Measurements from ENCODE around the gene DDX47.
A peak's percentile ranks its signal among the peaks of the same experiment; 100 is the strongest.

DDX47 gene

DNA sequence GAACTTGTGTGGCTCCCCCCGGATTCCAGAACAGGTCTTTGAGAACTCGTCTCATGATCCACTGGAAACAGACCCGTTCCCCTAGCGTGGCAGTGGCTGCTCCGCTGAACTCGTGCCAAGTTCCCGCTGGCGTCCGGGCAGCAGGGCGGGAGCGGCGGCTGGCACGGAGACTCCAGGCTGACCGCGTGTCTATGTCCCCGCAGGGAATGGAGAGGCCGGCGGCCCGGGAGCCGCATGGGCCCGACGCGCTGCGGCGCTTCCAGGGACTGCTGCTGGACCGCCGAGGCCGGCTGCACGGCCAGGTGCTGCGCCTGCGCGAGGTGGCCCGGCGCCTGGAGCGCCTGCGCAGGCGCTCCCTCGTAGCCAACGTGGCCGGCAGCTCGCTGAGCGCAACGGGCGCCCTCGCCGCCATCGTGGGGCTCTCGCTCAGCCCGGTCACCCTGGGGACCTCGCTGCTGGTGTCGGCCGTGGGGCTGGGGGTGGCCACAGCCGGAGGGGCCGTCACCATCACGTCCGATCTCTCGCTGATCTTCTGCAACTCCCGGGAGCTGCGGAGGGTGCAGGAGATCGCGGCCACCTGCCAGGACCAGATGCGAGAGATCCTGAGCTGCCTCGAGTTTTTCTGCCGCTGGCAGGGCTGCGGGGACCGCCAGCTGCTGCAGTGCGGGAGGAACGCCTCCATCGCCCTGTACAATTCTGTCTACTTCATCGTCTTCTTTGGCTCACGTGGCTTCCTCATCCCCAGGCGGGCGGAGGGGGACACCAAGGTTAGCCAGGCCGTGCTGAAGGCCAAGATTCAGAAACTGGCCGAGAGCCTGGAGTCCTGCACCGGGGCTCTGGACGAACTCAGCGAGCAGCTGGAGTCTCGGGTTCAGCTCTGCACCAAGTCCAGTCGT lies 26.2 kb upstream of the DDX47 start:
- Histone ChIP-seq H3K27ac (ENCODE audit: low read length) (peak overlapping the region; percentile 82), H3K9me3 (ENCODE audit: control insufficient read depth in 1 of 2, low read length in 2 of 2) (no peaks in the 10 kb centered on the region), H3K36me3 (ENCODE audit: control insufficient read depth in 1 of 2, insufficient read depth in 2 of 2, low read length in 2 of 2) (no peaks in the 10 kb centered on the region), H3K4me3 (ENCODE audit: low read depth in 1 of 2, low read length in 2 of 2) (peak overlapping the region; percentile 75 to 76), H3K27me3 (ENCODE audit: low read depth, low read length) (no peaks in the 10 kb centered on the region), H3K4me1 (ENCODE audit: control insufficient read depth in 1 of 2, insufficient read depth in 2 of 2, low read length in 2 of 2) (peaks cover 14 to 20% of the 10 kb centered on the region in 2 donors)

DNA sequence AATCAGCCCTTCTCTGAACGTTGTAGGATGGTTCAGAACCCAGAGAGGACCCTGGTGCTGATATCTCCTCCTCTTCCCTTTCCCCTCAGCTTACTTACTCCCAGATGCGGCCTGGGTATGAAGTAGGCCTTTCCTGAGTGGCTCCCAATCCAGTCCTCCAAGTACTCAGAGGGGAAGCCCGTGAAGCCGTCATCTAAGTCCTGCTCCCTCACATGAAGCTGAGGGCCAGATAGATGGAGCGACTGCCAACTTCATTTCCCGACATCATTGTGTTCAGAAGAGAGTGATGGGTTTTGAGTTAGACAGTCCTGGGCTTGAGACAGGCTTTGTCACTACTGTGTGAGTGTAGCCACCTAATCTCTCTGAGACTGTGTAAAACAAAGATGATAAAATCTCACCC lies 25.0 kb upstream of the DDX47 start:
- Histone ChIP-seq H3K27ac (ENCODE audit: low read length) (peak overlapping the region; percentile 82), H3K4me3 (ENCODE audit: low read depth in 1 of 2, low read length in 2 of 2) (peak overlapping the region; percentile 75 to 76), H3K9me3 (ENCODE audit: control insufficient read depth in 1 of 2, low read length in 2 of 2) (no peaks in the 10 kb centered on the region), H3K36me3 (ENCODE audit: control insufficient read depth in 1 of 2, insufficient read depth in 2 of 2, low read length in 2 of 2) (no peaks in the 10 kb centered on the region), H3K4me1 (ENCODE audit: control insufficient read depth in 1 of 2, insufficient read depth in 2 of 2, low read length in 2 of 2) (peaks cover 14 to 30% of the 10 kb centered on the region in 2 donors), H3K27me3 (ENCODE audit: low read depth, low read length) (no peaks in the 10 kb centered on the region)

DNA sequence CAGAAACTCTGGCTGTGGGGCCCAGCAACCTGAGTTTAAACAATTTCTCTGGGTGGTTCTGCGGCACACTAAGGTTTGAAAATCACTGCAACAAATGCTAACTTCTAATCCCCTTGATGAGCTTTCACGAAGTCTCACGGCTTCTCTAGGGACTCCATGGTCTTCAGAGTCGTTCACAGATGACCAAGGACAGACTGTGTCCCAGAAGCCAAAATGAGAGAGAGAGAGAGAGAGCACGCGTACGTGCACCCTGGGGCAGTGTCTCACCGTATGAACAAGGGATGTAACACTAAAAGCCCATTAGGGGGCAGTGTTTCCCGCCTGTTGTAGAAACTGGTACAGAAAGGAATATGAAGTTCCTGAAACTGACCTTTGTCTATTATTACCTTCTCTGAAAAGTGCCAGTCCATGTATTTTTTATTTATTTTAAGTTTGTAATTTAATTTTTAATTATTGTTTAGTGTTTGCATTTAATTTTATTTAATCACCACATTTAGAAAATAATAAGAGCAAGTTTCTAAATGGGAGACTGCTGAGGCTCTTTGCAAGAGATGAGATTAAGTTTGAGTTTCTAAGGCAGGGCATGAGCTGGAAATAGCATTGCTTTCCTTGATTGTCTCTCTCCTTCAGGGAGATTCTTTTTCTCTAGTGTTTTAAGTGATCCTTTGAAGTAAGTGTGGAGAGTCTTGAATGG lies 24.3 kb upstream of the DDX47 start:
- peak overlapping the region; percentile 82 for H3K27ac ChIP-seq (ENCODE audit: low read length)

DNA sequence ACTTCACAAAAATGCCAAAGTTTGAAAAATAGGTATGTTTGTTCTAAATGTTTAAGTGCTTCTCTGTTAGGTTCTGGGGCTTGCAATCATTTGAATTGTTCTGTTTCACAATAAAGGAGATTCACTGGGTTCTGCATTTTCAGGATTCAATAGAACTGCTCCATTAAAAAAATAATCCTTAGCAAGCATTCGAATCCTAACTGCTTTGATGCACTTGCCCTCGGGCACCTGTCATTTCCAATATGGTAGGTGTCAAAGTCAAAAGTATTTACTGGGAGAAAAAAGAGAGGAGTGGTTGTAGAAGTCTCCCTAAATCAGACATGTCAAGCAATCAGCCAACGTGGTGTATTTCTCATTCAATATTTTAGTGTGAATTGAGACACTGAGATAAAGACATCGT lies 22.2 kb upstream of the DDX47 start:
- Histone ChIP-seq H3K27ac (ENCODE audit: low read length) (no peak overlapping the region), H3K4me1 (ENCODE audit: control insufficient read depth in 1 of 2, insufficient read depth in 2 of 2, low read length in 2 of 2) (peaks cover 14 to 30% of the 10 kb centered on the region in 2 donors), H3K36me3 (ENCODE audit: control insufficient read depth in 1 of 2, insufficient read depth in 2 of 2, low read length in 2 of 2) (no peaks in the 10 kb centered on the region), H3K9me3 (ENCODE audit: control insufficient read depth in 1 of 2, low read length in 2 of 2) (no peaks in the 10 kb centered on the region), H3K27me3 (ENCODE audit: low read depth, low read length) (no peaks in the 10 kb centered on the region), H3K4me3 (ENCODE audit: low read depth in 1 of 2, low read length in 2 of 2) (no peak overlapping the region)

More for the DNA sequence above, 24.3 kb upstream of the DDX47 start:
- Histone ChIP-seq H3K4me1 (ENCODE audit: control insufficient read depth in 1 of 2, insufficient read depth in 2 of 2, low read length in 2 of 2) (peaks cover 14 to 30% of the 10 kb centered on the region in 2 donors), H3K36me3 (ENCODE audit: control insufficient read depth in 1 of 2, insufficient read depth in 2 of 2, low read length in 2 of 2) (no peaks in the 10 kb centered on the region), H3K4me3 (ENCODE audit: low read depth in 1 of 2, low read length in 2 of 2) (peak overlapping the region in 1 of 2 donors; percentile 75), H3K9me3 (ENCODE audit: control insufficient read depth in 1 of 2, low read length in 2 of 2) (no peaks in the 10 kb centered on the region), H3K27me3 (ENCODE audit: low read depth, low read length) (no peaks in the 10 kb centered on the region)

DNA sequence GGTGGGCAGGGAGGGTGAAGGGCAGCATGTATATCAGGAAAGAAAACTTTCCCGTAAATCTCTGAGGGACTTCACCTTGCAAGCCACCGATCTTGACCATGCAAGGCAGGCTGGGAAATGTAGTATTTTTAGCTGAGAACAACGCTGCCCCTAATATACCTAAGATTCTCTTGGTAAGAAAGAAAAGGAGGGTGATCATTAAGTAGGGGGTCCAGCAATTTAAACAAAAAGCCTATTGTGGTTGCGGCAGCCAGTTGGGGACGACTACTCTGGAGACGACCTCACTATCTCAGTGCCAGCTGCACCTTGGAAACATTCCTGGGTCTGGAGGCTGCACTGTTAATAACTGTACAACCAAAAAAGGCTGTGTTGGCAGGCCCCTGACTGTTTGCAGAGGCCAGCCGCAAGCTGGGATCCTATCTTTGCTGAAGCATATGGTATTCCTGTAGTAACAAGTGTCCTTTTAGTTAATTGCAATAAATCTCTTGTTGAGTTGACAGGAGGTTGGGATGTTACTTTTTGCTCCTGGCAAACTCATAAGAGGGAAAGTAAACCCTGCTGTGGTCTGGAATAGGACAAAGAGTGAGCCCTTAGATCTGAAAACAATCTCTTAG lies 21.3 kb upstream of the DDX47 start:
- H3K4me3 ChIP-seq (ENCODE audit: low read depth in 1 of 2, low read length in 2 of 2): peak overlapping the region; percentile 30 to 44

DNA sequence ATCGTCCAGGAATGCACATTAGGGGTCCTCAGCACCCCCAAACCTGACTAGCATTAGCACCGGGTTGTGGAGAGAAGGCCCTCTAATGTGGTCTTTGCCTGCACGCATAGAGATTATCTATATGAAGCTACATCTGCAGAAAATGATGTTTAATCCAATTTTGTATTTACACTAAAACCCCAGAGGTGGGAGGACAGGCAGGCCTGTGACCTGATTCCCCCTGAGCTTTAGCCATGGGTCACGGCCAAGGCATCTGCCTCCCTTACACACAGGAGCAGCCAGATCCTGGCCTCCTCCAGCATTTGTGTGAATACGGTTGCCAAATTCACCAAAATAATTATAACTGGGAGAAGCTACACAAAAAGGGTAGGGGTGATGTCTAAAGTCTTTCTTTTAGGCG lies 20.7 kb upstream of the DDX47 start:
- H3K4me3 ChIP-seq (ENCODE audit: low read depth in 1 of 2, low read length in 2 of 2): peak overlapping the region in 1 of 2 donors; percentile 44
- no peak overlapping the region for H3K27ac ChIP-seq (ENCODE audit: low read length)
- H3K9me3 ChIP-seq (ENCODE audit: control insufficient read depth in 1 of 2, low read length in 2 of 2): no peaks in the 10 kb centered on the region
- no peaks in the 10 kb centered on the region for H3K27me3 ChIP-seq (ENCODE audit: low read depth, low read length)
- peaks cover 13 to 29% of the 10 kb centered on the region in 2 donors for H3K4me1 ChIP-seq (ENCODE audit: control insufficient read depth in 1 of 2, insufficient read depth in 2 of 2, low read length in 2 of 2)
- H3K36me3 ChIP-seq (ENCODE audit: control insufficient read depth in 1 of 2, insufficient read depth in 2 of 2, low read length in 2 of 2): no peaks in the 10 kb centered on the region

More for the DNA sequence above, 21.3 kb upstream of the DDX47 start:
- no peaks in the 10 kb centered on the region for H3K27me3 ChIP-seq (ENCODE audit: low read depth, low read length)
- peak overlapping the region; percentile 28 for H3K27ac ChIP-seq (ENCODE audit: low read length)
- H3K4me1 ChIP-seq (ENCODE audit: control insufficient read depth in 1 of 2, insufficient read depth in 2 of 2, low read length in 2 of 2): peaks cover 14 to 30% of the 10 kb centered on the region in 2 donors
- no peaks in the 10 kb centered on the region for H3K9me3 ChIP-seq (ENCODE audit: control insufficient read depth in 1 of 2, low read length in 2 of 2)
- H3K36me3 ChIP-seq (ENCODE audit: control insufficient read depth in 1 of 2, insufficient read depth in 2 of 2, low read length in 2 of 2): no peaks in the 10 kb centered on the region

DNA sequence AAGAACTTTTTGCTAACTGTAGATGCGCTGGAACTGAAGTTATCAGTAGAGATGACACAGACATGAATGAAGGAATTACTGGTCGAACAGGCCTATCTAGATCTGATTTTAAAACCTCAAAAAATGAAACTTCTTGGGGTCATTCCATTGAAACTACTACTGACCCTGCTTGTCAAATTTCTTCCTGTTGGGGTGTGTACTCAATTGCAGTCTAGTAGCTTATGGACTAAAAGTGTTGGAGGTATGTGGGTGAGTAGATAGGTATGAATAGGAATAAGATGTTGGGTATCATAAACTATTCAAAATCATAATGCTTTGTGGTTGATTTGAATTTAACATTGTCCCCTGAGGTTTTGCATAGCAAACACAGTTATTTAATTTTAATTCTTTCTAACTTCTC lies 18.5 kb upstream of the DDX47 start:
- H3K9me3 ChIP-seq (ENCODE audit: control insufficient read depth in 1 of 2, low read length in 2 of 2): no peaks in the 10 kb centered on the region
- H3K4me3 ChIP-seq (ENCODE audit: low read depth in 1 of 2, low read length in 2 of 2): no peak overlapping the region
- no peaks in the 10 kb centered on the region for H3K27me3 ChIP-seq (ENCODE audit: low read depth, low read length)

DNA sequence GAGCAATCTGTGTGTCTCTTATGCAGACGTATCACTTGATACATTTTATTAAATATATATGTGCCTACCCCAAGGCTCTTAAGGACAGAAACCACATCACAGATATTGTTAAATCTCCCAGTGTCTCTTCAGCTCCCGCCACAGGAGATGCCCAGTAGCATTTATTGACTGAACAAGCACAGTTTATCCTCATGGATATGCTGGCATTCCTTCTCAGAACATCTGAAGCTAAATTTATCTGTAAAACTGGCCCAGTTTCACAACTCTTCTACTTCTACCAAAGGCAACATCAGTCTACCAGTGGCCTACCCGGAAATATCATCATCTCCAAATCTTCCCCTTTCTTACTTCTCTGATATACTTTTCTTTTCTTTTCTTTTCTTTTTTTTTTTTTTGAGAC lies 17.0 kb upstream of the DDX47 start:
- peaks cover 0 to 17% of the 10 kb centered on the region in 2 donors for H3K4me1 ChIP-seq (ENCODE audit: control insufficient read depth in 1 of 2, insufficient read depth in 2 of 2, low read length in 2 of 2)
- H3K27ac ChIP-seq (ENCODE audit: low read length): no peak overlapping the region
- H3K4me3 ChIP-seq (ENCODE audit: low read depth in 1 of 2, low read length in 2 of 2): no peak overlapping the region
- H3K27me3 ChIP-seq (ENCODE audit: low read depth, low read length): no peaks in the 10 kb centered on the region
- no peaks in the 10 kb centered on the region for H3K36me3 ChIP-seq (ENCODE audit: control insufficient read depth in 1 of 2, insufficient read depth in 2 of 2, low read length in 2 of 2)
- no peaks in the 10 kb centered on the region for H3K9me3 ChIP-seq (ENCODE audit: control insufficient read depth in 1 of 2, low read length in 2 of 2)

More for the DNA sequence above, 18.5 kb upstream of the DDX47 start:
- H3K27ac ChIP-seq (ENCODE audit: low read length): no peak overlapping the region
- peaks cover 0 to 17% of the 10 kb centered on the region in 2 donors for H3K4me1 ChIP-seq (ENCODE audit: control insufficient read depth in 1 of 2, insufficient read depth in 2 of 2, low read length in 2 of 2)
- H3K36me3 ChIP-seq (ENCODE audit: control insufficient read depth in 1 of 2, insufficient read depth in 2 of 2, low read length in 2 of 2): no peaks in the 10 kb centered on the region

DNA sequence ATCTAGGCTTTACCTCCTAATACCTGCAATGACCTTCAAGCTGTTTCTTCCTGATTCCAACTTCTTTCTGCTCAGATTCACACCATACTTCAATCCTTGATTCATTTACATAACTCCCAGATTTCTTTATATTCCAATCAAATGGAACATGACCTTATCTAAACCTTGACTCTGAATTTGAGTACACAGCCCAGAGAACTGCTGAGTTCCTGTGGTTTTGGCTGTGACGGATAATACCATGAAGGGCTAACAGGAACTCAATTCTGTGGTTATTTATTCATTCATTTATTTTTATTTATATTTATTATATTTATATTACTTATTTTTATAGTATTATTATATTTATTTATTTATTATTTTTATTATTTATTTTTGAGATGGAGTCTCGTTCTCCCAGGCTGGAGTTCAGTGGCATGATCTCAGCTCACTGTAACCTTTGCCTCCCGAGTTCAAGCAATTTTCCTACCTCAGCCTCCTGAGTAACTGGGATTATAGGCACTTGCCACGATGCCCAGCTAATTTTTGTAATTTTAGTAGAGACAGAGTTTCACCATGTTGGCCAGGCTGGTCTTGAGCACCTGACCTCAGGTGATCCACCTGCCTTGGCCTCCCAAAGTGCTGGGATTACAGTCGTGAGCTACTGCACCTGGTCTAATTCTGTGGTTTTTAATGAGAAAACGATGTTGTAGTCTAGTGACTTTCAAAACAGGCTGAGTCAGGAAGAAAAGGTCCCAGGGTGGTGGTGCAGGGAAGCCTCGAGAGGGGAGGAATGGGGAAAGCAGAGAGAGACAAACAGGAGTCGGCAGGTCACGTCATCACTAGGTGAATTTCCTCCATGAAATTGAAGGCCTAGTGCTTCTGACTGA lies 16.0 kb upstream of the DDX47 start:
- Histone ChIP-seq H3K9me3 (ENCODE audit: control insufficient read depth in 1 of 2, low read length in 2 of 2) (no peaks in the 10 kb centered on the region), H3K4me3 (ENCODE audit: low read depth in 1 of 2, low read length in 2 of 2) (no peak overlapping the region), H3K4me1 (ENCODE audit: control insufficient read depth in 1 of 2, insufficient read depth in 2 of 2, low read length in 2 of 2) (peaks cover 0 to 8% of the 10 kb centered on the region in 2 donors)

DNA sequence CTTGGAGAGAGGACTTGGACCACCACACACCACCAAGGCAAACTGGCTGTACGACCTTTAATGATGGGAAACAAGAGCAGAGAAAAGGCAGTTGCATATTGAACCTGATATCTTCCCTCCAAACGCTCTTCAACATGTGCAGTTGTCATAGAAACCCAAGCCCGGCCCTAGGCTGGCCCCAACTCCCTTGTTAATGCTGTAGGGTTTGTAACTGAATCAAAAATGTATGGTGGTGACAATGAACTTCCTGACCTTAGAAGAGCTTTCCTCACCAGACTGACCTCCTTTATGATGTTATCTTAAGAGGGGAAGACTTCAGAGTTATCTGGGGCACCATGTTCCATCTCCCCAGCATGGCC lies 15.4 kb upstream of the DDX47 start:
- Histone ChIP-seq H3K4me3 (ENCODE audit: low read depth in 1 of 2, low read length in 2 of 2) (no peak overlapping the region), H3K27me3 (ENCODE audit: low read depth, low read length) (no peaks in the 10 kb centered on the region), H3K36me3 (ENCODE audit: control insufficient read depth in 1 of 2, insufficient read depth in 2 of 2, low read length in 2 of 2) (no peaks in the 10 kb centered on the region), H3K27ac (ENCODE audit: low read length) (no peak overlapping the region), H3K9me3 (ENCODE audit: control insufficient read depth in 1 of 2, low read length in 2 of 2) (no peaks in the 10 kb centered on the region), H3K4me1 (ENCODE audit: control insufficient read depth in 1 of 2, insufficient read depth in 2 of 2, low read length in 2 of 2) (peaks cover 0 to 2% of the 10 kb centered on the region in 2 donors)

More for the DNA sequence above, 16.0 kb upstream of the DDX47 start:
- Histone ChIP-seq H3K27me3 (ENCODE audit: low read depth, low read length) (no peaks in the 10 kb centered on the region), H3K36me3 (ENCODE audit: control insufficient read depth in 1 of 2, insufficient read depth in 2 of 2, low read length in 2 of 2) (no peaks in the 10 kb centered on the region), H3K27ac (ENCODE audit: low read length) (no peak overlapping the region)

Data from muscle layer of duodenum (tissue), 2 donors.